Mucosa of rectum (tissue), 2 donors: ENCODE measurements around the gene IGSF21.

ENCODE experiments used
- H3K27ac ChIP-seq, 2 donors: one replicate each; pipeline ENCODE4 v1.7.0; 2013; ENCODE audit warnings: inconsistent platforms in 2 of 2, low read depth in 2 of 2, low read length in 2 of 2
- H3K27me3 ChIP-seq, 2 donors: one replicate each; pipeline ENCODE4 v1.7.0; 2013; ENCODE audit warnings: low read length in 2 of 2; ENCODE audit not compliant: control insufficient read depth in 2 of 2, insufficient read depth in 2 of 2
- H3K36me3 ChIP-seq, 2 donors: one replicate each; pipeline ENCODE4 v1.7.0; 2013; ENCODE audit warnings: low read length in 2 of 2; ENCODE audit not compliant: control insufficient read depth in 2 of 2, insufficient read depth in 2 of 2
- H3K4me1 ChIP-seq, 2 donors: one replicate each; pipeline ENCODE4 v1.7.0; 2013; ENCODE audit warnings: low read length in 2 of 2, mild to moderate bottlenecking in 1 of 2; ENCODE audit not compliant: control insufficient read depth in 2 of 2, insufficient read depth in 2 of 2
- H3K4me3 ChIP-seq, 2 donors: one replicate each; pipeline ENCODE4 v1.7.0; 2013; ENCODE audit warnings: low read length in 2 of 2
- H3K9ac ChIP-seq, 2 donors: one replicate each; pipeline ENCODE4 v1.7.0; 2013; ENCODE audit warnings: low read length in 2 of 2, low read depth in 1 of 2, mild to moderate bottlenecking in 1 of 2
- H3K9me3 ChIP-seq, 2 donors: one replicate each; pipeline ENCODE4 v1.7.0; 2013; ENCODE audit warnings: low read length in 2 of 2; ENCODE audit not compliant: control insufficient read depth in 2 of 2
- donor health status: healthy.
- donor health status: Normal muscosa, but diverticular disease.

IGSF21 gene

DNA sequence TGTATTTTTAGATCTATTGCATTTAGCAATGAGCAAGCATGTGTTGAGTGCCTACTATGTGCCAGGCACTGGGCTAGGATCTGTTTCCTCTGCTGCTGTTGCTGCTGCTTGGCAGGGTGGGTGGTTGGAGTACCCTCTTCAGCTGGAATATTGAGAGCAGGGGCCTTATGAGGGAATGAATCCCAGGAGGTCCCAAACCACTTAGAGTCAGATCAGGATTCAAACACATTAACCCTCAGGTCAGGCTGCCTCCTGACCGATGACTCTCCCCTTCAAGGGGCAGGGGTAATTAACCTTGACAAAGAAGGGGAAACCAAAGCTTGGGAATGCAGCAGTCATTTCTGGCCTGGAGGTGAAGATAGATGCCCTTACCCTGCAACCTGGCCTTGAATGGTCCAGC, 138.0 kb downstream of the IGSF21 start:
- Histone ChIP-seq H3K9me3 (no peaks in the 10 kb centered on the region), H3K27ac (no peak overlapping the region), H3K4me3 (no peak overlapping the region), H3K4me1 (peaks cover 9 to 11% of the 10 kb centered on the region in 2 donors), H3K27me3 (no peaks in the 10 kb centered on the region), H3K36me3 (no peaks in the 10 kb centered on the region), H3K9ac (no peak overlapping the region)

DNA sequence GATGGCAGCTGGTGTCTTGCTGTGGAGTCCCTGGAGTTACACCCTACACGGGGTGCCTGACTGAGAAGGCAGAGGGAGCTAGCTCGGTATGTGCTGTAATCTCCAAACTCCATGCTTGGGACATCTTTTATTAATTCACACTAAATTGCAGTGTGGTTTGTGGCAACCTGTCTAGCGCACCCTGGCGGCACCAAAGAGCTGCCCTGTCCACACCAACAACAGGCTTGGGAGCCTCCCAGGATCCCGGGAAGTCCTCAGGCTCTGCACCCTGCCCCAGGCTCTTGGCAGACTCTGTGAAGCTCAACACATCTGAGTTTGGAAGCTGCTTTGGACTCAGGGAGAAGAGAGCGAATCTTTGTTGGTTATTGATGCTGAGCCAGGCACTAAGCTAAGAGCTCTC, 138.9 kb downstream of the IGSF21 start:
- Histone ChIP-seq H3K4me3 (no peak overlapping the region), H3K4me1 (peaks cover 1 to 3% of the 10 kb centered on the region in 2 donors), H3K27ac (no peak overlapping the region), H3K9me3 (no peaks in the 10 kb centered on the region), H3K36me3 (no peaks in the 10 kb centered on the region), H3K27me3 (no peaks in the 10 kb centered on the region), H3K9ac (no peak overlapping the region)

GRCh38 chr1:18247151-18247550, 139.6 kb downstream of the IGSF21 start:
- H3K27ac ChIP-seq: no peak overlapping the region
- H3K9ac ChIP-seq: no peak overlapping the region
- no peaks in the 10 kb centered on the region for H3K36me3 ChIP-seq
- H3K4me1 ChIP-seq: no peaks in the 10 kb centered on the region
- no peaks in the 10 kb centered on the region for H3K9me3 ChIP-seq
- H3K27me3 ChIP-seq: no peaks in the 10 kb centered on the region
- no peak overlapping the region for H3K4me3 ChIP-seq

DNA sequence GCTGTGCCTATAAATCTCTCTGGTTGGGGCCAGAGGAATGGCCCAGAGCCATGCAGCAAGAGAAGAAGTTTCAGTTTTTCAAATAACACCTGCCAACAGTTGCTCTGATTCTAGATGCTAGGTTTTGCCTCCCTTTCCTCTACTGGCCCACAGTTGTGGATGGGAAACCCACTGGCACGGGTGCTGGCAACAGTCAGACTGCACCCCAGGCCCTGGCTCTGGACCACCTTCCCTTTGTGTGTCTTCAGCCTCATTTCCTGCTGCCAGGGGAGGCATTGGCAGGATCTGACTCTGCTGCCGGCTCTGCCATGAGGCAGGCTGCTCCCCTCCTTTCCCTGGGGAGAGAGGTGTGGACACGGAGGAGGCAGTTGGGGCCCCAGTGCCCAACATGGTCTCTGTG, 142.0 kb downstream of the IGSF21 start:
- Histone ChIP-seq H3K4me3 (no peak overlapping the region), H3K27ac (no peak overlapping the region), H3K4me1 (no peaks in the 10 kb centered on the region), H3K9ac (no peak overlapping the region), H3K9me3 (no peaks in the 10 kb centered on the region), H3K27me3 (no peaks in the 10 kb centered on the region), H3K36me3 (no peaks in the 10 kb centered on the region)

DNA sequence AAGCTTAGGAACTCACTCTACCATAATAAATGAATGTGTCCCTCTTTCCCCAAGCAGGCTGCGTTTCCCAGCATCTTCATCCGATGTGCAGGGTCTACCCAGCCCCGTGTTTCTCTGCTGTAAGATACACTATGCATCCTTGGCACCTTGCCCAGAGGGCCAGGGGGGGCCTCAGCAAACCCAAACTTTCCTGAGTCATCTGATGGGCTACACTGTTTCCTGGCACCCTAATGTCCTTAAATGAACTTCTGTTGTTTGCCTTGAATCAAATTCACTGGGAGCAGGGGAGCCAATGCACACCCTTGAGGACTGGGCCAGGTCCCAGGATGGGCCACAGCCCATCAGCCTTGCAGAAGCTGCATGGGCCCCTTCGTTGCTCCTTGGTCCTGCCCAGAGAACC, 145.5 kb downstream of the IGSF21 start:
- Histone ChIP-seq H3K27me3 (peaks cover 0 to 2% of the 10 kb centered on the region in 2 donors), H3K4me1 (no peaks in the 10 kb centered on the region), H3K9me3 (no peaks in the 10 kb centered on the region), H3K9ac (no peak overlapping the region), H3K36me3 (no peaks in the 10 kb centered on the region), H3K27ac (no peak overlapping the region), H3K4me3 (no peak overlapping the region)

- no peaks in the 10 kb centered on the region for H3K9me3 ChIP-seq
- H3K27ac ChIP-seq: no peak overlapping the region
- no peaks in the 10 kb centered on the region for H3K36me3 ChIP-seq
- no peaks in the 10 kb centered on the region for H3K4me1 ChIP-seq
- no peak overlapping the region for H3K4me3 ChIP-seq
- no peak overlapping the region for H3K9ac ChIP-seq
- peaks cover 0 to 3% of the 10 kb centered on the region in 2 donors for H3K27me3 ChIP-seq
Measured at GRCh38 chr1:18256282-18257235, 149.0 kb downstream of the IGSF21 start.

GRCh38 chr1:18257778-18258177, 150.2 kb downstream of the IGSF21 start:
- H3K27me3 ChIP-seq: peaks cover 0 to 5% of the 10 kb centered on the region in 2 donors
- H3K27ac ChIP-seq: no peak overlapping the region
- H3K9me3 ChIP-seq: no peaks in the 10 kb centered on the region
- no peak overlapping the region for H3K4me3 ChIP-seq
- H3K4me1 ChIP-seq: no peaks in the 10 kb centered on the region
- no peak overlapping the region for H3K9ac ChIP-seq
- no peaks in the 10 kb centered on the region for H3K36me3 ChIP-seq

DNA sequence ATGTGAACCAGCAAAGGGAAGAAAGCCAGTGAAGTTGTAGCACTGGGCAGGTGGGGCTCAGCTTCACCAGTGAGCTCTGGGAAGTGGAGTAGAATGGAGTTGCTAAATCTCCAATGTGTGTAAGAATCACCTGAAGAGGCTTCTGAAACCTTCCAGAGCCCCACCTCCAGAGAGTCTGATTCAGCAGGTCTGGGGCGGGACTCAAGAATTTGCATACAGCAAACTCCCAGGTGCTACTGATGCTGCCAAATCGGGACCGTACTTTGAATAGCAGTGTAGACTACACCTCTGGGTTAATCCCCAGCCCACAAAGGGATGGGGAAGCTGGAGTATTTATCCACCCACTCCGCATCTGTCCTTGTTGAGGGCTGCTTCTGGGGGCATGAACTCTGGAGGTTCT, 154.3 kb downstream of the IGSF21 start:
- H3K27ac ChIP-seq: no peak overlapping the region
- H3K27me3 ChIP-seq: peaks cover 0 to 8% of the 10 kb centered on the region in 2 donors
- H3K4me3 ChIP-seq: no peak overlapping the region
- no peak overlapping the region for H3K9ac ChIP-seq
- no peaks in the 10 kb centered on the region for H3K9me3 ChIP-seq
- H3K4me1 ChIP-seq: no peaks in the 10 kb centered on the region
- H3K36me3 ChIP-seq: no peaks in the 10 kb centered on the region

- Histone ChIP-seq H3K27me3 (peaks cover 0 to 6% of the 10 kb centered on the region in 2 donors), H3K4me1 (no peaks in the 10 kb centered on the region)
Measured at GRCh38 chr1:18262726-18263125, 155.1 kb downstream of the IGSF21 start.

DNA sequence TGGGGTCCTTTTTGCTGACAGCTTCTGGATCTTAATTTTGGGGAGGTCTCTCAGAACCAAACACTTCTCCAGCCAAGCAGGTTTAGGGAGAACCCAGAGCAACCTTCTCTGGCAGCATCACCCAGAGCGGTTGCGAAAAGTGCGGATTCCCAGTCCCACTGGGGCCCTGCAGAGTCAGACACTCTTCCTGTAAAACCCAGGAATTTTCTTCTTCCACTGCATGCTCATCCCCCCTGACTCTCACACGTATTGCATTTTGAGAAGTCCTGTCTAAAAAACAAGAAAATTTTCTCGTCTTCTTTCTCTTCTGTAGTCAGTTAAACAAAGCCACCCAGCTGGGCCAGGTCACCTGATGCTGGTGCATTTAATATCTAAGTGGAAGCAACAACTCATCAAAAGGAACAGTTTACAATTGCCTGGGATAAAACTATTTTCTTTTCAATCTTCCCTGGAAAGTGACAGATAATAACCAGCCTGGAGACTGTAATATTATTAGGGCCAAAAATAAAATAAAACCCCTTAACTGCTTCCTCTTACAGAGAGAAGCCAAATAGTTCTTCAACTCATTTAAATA, 156.0 kb downstream of the IGSF21 start:
- Histone ChIP-seq H3K27ac (no peak overlapping the region), H3K27me3 (peaks cover 0 to 6% of the 10 kb centered on the region in 2 donors), H3K9ac (no peak overlapping the region), H3K4me1 (no peaks in the 10 kb centered on the region), H3K4me3 (no peak overlapping the region), H3K36me3 (no peaks in the 10 kb centered on the region), H3K9me3 (peaks cover 0 to 1% of the 10 kb centered on the region in 2 donors)

More at GRCh38 chr1:18262726-18263125, 155.1 kb downstream of the IGSF21 start:
- Histone ChIP-seq H3K36me3 (no peaks in the 10 kb centered on the region), H3K9ac (no peak overlapping the region), H3K4me3 (no peak overlapping the region), H3K27ac (no peak overlapping the region), H3K9me3 (no peaks in the 10 kb centered on the region)
